Gastroesophageal sphincter (tissue), 3 donors: Measurements from ENCODE around the gene EIF4EBP2.

Experiments
- CTCF ChIP-seq, 4 experiments: fragments of 200-600 bp in 2 of 4; fragments of 450-650 bp in 2 of 4; sonication (generic) in 1 of 4; IDR thresholded peaks; one replicate each; pipeline ENCODE4 v1.5.1; 2017 to 2019; ENCODE audit warnings: antibody characterized with exemption in 4 of 4, mild to moderate bottlenecking in 2 of 4, moderate library complexity in 2 of 4
- POLR2A ChIP-seq, 2 donors: fragments of 450-650 bp; IDR thresholded peaks; one replicate each; pipeline ENCODE4 v1.6.1; 2017; ENCODE audit warnings: antibody characterized with exemption in 2 of 2, mild to moderate bottlenecking in 2 of 2, moderate library complexity in 1 of 2
- POLR2AphosphoS5 ChIP-seq: sonication (generic); formaldehyde crosslinking; IDR thresholded peaks from one replicate; pipeline ENCODE4 v1.6.1; 2017; ENCODE audit warnings: antibody characterized with exemption

DNA sequence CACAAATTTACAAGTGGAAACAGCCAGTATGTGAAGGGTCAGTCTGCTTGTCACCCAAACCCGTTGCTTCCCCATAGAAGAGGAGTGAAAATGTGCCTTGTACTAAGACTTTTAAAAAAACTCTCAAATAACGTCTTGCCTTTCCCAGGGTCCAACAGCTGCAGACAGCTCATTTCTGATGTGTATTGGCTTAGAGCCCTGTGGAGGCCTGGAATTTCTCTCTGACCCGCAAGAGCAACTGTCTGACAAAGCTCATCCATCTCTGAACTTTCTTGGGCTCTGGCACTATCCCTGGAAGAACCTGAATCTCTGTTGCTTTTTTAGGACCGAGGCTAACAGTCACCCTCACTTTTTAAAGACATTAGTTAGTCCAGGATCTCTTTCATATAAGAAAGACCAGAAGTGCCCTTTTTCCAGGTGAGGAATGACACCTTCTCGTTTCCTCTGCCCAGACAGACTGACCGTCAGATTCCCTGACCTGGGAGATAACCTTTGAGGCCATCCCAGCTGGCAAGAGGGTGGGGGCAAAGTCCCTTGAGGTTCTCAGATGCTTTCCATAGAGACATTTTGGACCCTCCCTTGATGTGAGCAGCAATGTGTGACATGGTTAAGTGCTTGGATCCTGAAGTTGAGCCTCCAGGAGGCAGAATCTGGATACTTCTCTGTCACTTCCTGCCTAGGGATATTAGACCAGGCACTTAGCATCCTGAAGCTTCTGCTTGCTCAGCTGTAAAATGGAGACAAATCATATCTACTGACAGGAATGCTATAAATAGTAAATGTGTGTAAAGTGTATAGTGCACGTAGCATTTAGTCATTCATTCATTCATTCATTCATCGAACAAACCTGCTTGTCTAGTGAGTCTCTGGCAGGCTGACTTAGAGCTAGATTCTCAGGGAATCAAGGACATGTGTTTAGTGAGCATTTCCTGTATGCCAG, 42.0 kb downstream of the EIF4EBP2 start:
- peak; percentile 67 for TF ChIP-seq POLR2AphosphoS5
- no peak for TF ChIP-seq POLR2A (IDR thresholded peaks at IDR 0.05)
- TF ChIP-seq CTCF (IDR thresholded peaks at IDR 0.05) = no peak
